Endometrium (tissue), 2 donors: ENCODE results near the gene LHFPL3.

Experiments
- FAIRE-seq: peaks from 2 replicates; lab custom pipeline; 2012; peaks lifted over from hg19 to GRCh38; lab: Jason Lieb, UNC
- donor health status: control.
- donor health status: control.

Gene LHFPL3

DNA sequence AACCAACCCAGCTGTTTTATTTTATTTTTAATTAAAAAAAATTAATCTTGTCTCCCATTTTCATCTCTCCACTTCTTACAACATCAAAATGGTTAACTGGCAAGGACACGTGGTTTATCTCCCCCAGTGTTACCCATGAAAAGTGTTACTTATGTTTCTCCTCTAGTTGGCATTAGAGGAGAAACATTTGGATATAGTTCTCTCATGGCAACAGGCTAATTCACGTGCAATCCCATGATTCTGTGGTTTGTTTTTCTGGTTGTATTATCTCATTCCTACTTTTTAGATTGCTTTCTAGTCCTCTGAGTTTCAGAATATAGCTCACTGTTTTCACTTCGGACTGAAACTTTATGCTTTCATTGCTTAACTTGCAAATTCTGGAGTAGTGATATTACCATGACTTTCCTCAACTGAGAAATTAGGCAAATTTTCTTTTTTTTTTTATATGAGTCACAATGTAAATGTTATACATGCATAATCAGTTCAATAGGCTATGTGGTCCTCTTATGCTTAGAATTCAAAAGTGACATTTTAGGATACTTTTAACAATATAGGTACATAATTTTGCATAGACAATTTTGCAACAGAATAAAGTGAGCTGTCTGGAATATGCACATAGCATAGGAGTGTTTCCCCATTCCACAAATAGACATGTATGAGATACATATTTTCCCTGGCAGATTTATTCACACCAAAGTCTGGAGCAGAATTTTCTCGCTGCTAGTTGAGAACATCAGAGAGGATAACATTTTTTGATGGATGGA lies 43.0 kb downstream of the LHFPL3 start:
- no peak for FAIRE-seq

DNA sequence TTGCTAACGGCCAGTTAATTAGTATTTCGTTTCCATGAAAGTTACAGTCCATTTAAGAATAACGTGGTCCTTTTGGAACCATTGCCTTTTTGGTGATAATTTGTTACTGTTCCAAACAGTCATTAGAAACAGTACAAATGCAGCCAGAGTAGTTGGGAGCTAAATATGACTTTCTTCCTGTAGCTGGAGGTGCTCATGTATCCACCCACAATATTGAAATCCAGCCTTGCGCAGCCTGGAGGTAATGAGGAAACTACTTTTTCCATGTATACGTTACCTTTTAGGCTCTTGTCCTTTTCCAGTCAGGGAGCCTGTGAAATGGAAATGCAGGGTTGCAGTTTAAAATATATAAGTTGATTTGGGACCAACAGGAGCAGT lies 43.6 kb downstream of the LHFPL3 start:
- no peak for FAIRE-seq

- FAIRE-seq: no peak
Measured at GRCh38 chr7:104382616-104383015, 54.2 kb downstream of the LHFPL3 start.

GRCh38 chr7:104386943-104387342 lies 58.5 kb downstream of the LHFPL3 start:
- no peak for FAIRE-seq

GRCh38 chr7:104388222-104388621 lies 59.8 kb downstream of the LHFPL3 start:
- no peak for FAIRE-seq

DNA sequence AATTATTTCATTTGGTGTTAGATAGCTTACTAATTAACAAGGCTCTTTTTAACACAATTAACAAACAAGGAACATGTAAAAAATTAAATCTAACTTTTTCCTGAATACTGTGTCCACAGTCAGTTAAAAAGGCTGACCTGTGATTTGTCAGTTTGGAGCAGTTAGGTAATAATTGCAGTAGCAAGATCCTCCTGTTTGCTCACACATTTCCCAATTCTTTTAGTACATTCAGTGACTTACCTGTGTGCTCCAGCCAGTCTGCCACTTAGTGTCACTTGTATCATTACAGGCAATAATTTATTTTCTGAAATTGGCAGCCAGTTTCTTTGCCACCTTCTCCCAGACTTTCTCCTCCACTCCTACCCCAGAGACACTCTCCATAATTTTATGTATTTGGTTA lies 66.8 kb downstream of the LHFPL3 start:
- no peak for FAIRE-seq

GRCh38 chr7:104397442-104397841 lies 69.0 kb downstream of the LHFPL3 start:
- no peak for FAIRE-seq

DNA sequence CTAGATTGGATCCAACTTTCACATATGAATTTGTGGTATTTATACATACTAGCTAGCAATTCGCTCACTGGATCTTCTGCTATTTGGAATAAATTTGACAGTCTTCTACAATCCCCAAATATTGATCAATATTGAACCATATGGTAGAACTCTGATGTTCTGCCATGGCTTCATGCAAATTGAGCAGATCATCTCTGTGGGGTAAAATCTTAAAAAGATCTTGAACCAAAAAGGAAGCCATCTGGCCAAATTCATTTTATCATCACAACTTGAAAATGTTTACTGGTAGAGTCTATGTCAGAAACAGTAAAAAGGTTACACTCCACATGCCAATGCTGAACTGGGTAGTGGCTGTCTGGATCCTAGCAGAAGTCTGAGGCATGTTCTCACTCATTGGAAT lies 80.0 kb downstream of the LHFPL3 start:
- FAIRE-seq: no peak

DNA sequence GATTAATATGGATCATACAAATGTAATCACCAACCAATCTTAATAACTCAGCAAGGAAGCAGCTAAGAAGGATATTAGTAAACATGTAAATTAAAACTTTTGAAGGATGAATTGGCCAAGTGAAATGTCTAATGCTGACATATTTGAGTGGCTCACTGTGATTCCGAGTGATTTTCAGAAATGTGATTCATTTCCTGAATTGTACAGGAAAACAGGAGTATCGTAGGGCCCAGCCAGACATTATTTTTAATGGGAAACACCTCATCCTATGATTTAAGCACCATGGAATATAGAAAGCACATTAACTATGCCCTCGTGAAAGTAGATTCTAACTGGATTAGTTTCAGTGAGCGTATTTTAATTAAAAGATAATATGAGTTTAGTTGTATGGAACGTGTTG lies 82.3 kb downstream of the LHFPL3 start:
- FAIRE-seq: no peak

DNA sequence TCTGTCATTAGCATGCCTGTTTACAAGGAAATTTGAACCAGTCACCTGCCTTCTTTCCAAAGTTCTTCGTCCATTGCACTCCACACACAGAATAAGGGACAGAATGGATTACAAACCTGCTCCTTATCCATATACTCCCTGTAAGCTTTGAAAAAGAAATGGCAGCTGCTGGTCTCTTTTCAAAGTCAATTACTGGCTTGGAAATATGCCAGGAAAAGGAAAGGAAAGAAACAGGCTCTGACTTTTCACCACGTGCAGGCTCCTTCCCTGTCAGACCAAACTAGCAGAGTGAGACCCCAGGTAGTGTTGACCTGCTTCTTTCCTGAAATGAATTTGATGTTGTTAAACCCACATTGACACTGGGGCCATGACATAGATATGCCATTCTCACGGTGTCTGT lies 84.5 kb downstream of the LHFPL3 start:
- FAIRE-seq: no peak

DNA sequence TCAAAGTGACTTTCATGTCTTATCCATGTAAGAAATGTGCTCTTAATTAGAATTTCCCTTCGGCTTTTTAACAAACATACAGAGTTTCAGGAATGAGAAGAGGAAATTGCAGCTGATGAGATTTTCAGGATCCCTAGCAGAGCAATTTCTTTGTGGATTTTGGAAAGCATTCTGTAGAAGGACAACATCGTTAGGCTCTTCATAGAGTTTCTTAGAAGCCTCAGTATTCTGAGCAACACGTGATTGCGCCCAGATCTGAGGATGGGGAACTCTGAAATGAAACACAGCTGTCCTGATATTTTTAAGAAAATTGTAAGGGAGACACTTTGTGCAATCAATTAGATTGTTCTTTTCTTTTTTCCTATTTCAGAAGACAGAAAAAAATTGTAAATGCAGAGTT lies 85.8 kb downstream of the LHFPL3 start:
- no peak for FAIRE-seq

GRCh38 chr7:104415700-104416099 lies 87.3 kb downstream of the LHFPL3 start:
- FAIRE-seq: no peak

GRCh38 chr7:104416866-104417393 lies 88.5 kb downstream of the LHFPL3 start:
- no peak for FAIRE-seq

GRCh38 chr7:104431930-104432329 lies 103.5 kb downstream of the LHFPL3 start:
- FAIRE-seq: no peak

DNA sequence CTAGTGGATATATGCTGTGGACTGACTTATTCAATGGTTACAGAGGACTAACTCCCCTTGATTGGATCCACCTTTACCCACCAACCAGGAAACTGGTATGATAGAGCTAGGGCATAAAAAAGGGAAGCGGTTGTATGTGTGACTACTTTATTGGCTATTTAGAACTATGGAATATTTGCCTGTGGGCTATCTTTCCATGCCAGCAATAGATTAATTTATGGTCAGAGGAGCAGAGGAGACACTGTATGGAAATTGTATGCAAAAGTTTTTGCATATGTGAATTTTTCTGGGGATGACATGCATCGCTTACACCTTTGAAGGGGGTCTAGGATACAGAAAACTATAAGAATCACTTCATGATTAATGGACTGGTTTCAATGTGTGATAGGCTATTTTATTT lies 105.7 kb downstream of the LHFPL3 start:
- FAIRE-seq: no peak

DNA sequence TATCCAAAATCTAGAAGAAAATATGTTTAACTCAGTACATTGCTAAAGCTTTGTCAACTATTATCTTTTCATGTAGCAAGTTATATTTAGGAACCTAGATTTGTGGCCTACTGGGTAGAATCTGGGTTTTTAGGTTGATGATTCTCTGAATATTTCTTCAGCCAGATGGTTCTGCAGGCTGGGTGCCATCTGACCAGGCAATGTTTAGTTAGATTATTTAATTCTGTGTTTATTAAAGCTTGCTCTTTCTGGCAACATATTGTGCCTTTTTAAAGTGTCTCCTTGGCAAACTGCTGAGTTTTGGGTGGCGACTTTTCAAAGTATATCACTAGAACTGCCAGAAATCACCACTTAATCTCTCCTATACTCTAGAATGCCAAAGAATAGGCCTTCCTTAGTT lies 114.1 kb downstream of the LHFPL3 start:
- no peak for FAIRE-seq

DNA sequence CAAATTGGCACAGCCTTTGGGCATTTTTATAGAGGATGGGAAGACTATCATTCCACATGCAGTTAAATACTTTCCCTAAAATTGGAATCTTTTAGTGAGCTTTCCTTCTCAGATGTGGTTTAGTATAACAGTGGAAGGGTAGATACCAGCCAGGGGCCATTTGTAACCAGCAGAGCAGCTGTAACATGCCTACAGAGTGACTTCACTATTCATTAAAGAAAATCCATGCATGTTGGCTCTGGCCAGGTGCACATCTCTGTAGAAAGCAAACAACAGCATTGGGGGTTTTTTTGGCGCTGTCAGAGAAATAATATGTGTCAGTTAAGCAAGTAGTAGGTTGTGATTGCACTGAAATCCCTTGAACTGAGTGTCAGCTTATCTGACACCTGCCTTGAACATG lies 115.6 kb downstream of the LHFPL3 start:
- FAIRE-seq: no peak

DNA sequence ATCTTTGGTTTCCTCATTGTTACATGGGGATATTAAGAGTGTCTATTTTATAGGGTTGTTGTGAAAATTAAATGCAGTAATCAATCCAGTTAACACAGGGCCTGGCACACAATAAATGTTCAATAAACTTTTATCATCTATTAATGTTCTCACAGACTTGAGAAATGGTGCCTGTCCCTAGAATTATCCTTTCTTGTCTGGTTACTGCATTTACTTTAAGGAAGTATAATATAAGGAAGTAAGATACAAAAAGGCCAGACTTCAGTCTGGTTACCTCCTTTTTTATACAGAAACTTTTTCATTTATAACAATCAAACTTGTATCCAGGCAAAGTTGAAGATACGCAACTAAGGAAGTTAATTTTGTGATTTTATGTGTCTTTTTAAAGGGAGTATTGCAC lies 117.0 kb downstream of the LHFPL3 start:
- no peak for FAIRE-seq

DNA sequence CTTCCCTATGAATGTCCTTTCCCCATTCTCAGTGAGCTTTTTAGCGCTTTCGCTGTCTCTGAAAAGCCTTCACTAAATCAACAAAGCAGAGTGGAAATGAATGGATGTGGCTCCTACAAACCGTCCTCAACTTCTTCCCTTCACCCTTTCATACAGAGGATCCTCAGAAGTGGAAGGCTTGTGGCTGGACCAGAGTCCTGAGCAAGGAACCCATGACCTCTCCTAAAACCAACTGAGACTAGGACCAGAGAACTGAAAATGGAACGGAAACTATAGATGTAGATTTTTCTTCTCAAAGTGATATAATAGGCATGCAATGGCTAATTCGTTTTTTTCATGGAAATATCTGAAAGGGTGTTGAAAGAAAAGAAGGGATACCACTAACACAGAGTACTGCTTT lies 122.5 kb downstream of the LHFPL3 start:
- no peak for FAIRE-seq

DNA sequence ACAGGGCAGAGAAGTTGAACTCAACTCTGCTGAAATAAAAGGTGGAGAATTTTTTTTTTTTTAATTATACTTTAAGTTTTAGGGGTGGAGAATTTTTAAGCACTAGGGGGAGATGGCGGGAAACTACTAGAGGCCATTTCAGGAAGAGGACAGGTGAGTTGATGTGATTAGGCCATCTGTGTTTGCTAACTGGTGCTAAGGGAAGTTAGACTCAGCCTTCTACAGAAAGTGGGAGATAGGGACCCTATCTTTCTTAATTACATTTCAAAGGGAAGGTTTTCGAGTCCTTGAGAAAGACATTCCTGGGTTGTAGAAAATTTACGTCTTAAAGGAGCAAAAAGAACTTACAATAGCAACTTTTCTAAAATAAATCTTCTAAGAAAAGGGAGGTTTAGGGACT lies 124.8 kb downstream of the LHFPL3 start:
- FAIRE-seq: no peak

DNA sequence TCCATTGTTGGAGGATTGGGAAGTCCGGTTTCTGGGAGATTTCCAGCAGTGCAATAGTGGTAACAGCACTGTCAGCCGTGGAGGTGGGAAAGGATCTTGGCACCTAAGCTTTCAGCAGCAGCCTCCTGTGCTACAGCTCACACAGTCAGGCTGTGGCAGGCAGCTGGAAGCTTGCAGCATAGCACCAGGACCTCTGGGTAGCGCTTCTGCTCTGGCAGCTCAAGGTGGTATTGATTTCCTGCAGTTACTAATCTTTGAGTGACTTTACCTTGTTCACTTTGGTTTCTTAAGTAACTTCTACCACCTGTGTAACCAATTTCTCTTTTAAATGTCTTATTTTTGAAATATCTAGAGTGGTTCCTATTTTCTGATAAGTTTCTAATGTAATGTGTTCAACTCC lies 130.5 kb downstream of the LHFPL3 start:
- FAIRE-seq: no peak

GRCh38 chr7:104469166-104469820 lies 140.9 kb downstream of the LHFPL3 start:
- FAIRE-seq: no peak

DNA sequence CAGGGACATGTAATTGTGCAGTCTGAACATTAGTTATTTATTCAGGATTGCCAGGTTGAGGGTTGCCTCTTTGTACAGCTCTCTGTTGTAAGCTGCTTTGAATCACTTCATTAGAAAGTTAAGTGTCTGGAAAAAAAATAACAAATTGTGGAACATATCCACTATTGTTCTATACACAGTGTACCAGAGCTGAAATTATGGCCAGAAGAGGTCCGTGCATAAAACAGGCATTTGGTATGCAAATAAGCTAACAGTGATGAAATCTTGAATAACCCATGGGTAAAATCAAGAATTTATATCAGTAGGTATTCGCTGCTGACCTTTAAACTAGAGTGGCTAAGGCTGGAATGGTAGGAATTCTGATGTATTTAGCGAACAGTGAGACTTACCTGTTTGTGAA lies 152.1 kb downstream of the LHFPL3 start:
- no peak for FAIRE-seq
